SK-N-SH (cell line): ENCODE results near the gene CIC. TPM values are rescaled to one million over a fixed set of nuclear protein-coding genes. Genes with fewer than 3 reads are reported as not detected.

Experiments
- CTCF ChIA-PET: fragments of 300-600, 350-600 bp; formaldehyde crosslinking; extraction: SDS; loops from one replicate; lab custom pipeline; 2021; lab: Yijun Ruan, JAX
- POLR2A ChIA-PET: fragments of 350-600 bp; sonication (Branson Sonifier 250); formaldehyde crosslinking; extraction: SDS; loops from one replicate; lab custom pipeline; 2020; ENCODE audit warnings: antibody characterized with exemption, inconsistent platforms; lab: Yijun Ruan, JAX
- DNase-seq: peaks from one replicate; pipeline ENCODE4 v3.0.0; 2012
- H2AFZ ChIP-seq: fragments of 200-600 bp; sonication (generic); 2 replicates; pipeline ENCODE4 v1.8.1; 2016; ENCODE audit warnings: antibody characterized with exemption, mild to moderate bottlenecking, low read depth
- H3F3A ChIP-seq: fragments of 200-600 bp; sonication (generic); replicated peaks from 2 replicates; pipeline ENCODE3; 2016; ENCODE audit warnings: antibody characterized with exemption, mild to moderate bottlenecking; ENCODE audit not compliant: insufficient read depth
- H3K27ac ChIP-seq, 2 experiments: fragments of 200-500 bp in 1 of 2; fragments of 200-600 bp in 1 of 2; sonication (Bioruptor generic) in 1 of 2; sonication (generic), shearing (Covaris generic) in 1 of 2; 2 replicates each; pipeline versions ENCODE4 v1.5.1 to v1.6.1; 2014 to 2016; ENCODE audit warnings: low read depth in 2 of 2, inconsistent platforms in 1 of 2, low read length in 1 of 2, mild to moderate bottlenecking in 1 of 2, mixed read lengths in 1 of 2
- H3K27me3 ChIP-seq: fragments of 200-600 bp; sonication (generic), shearing (Covaris generic); 2 replicates; pipeline ENCODE4 v1.6.1; 2016; ENCODE audit warnings: mixed run types; ENCODE audit not compliant: insufficient read depth
- H3K36me3 ChIP-seq, 2 experiments: fragments of 200-500 bp in 1 of 2; fragments of 200-600 bp in 1 of 2; sonication (Bioruptor generic) in 1 of 2; sonication (generic) in 1 of 2; replicated peaks in 1 of 2; 2 replicates each; pipeline versions ENCODE3 to v1.5.1; 2014 to 2016; ENCODE audit warnings: low read length in 1 of 2, mild to moderate bottlenecking in 1 of 2; ENCODE audit not compliant: insufficient read depth in 2 of 2, control insufficient read depth in 1 of 2
- H3K4me1 ChIP-seq, 2 experiments: fragments of 200-500 bp in 1 of 2; fragments of 200-600 bp in 1 of 2; sonication (Bioruptor generic) in 1 of 2; sonication (generic), shearing (Covaris generic) in 1 of 2; 2 replicates each; pipeline versions ENCODE4 v1.5.1 to v1.6.1; 2014 to 2016; ENCODE audit warnings: low read depth in 1 of 2, low read length in 1 of 2, mixed run types in 1 of 2; ENCODE audit not compliant: insufficient read depth in 2 of 2, control insufficient read depth in 1 of 2
- H3K4me2 ChIP-seq: fragments of 200-600 bp; sonication (generic), shearing (Covaris generic); 2 replicates; pipeline ENCODE4 v1.6.1; 2017; ENCODE audit warnings: mixed run types
- H3K4me3 ChIP-seq, 2 experiments: fragments of 200-500 bp in 1 of 2; fragments of 200-600 bp in 1 of 2; sonication (Bioruptor generic) in 1 of 2; sonication (generic), shearing (Covaris generic) in 1 of 2; 2 replicates each; pipeline versions ENCODE4 v1.5.1 to v1.8.1; 2014 to 2016; ENCODE audit warnings: low read depth in 2 of 2, inconsistent platforms in 1 of 2, low read length in 1 of 2, mild to moderate bottlenecking in 1 of 2, mixed read lengths in 1 of 2, moderate library complexity in 1 of 2
- H3K79me2 ChIP-seq: fragments of 200-600 bp; sonication (generic); 2 replicates; pipeline ENCODE4 v1.8.1; 2017; ENCODE audit warnings: mild to moderate bottlenecking; ENCODE audit not compliant: insufficient read depth
- H3K9ac ChIP-seq: fragments of 200-600 bp; sonication (generic); 2 replicates; pipeline ENCODE4 v1.6.1; 2017; ENCODE audit warnings: mixed run types
- H3K9me2 ChIP-seq: fragments of 200-600 bp; sonication (generic); 2 replicates; pipeline ENCODE4 v1.6.1; 2017; ENCODE audit warnings: mixed run types
- H3K9me3 ChIP-seq: fragments of 200-600 bp; sonication (generic); 2 replicates; pipeline ENCODE4 v1.6.1; 2017; ENCODE audit warnings: mixed run types, mild to moderate bottlenecking, moderate library complexity
- H4K20me1 ChIP-seq: fragments of 200-600 bp; sonication (generic); 2 replicates; pipeline ENCODE4 v1.6.1; 2017; ENCODE audit warnings: mild to moderate bottlenecking, mixed run types; ENCODE audit not compliant: insufficient read depth
- CHD2 ChIP-seq: fragments of 150-350 bp; IDR thresholded peaks from 2 replicates; pipeline ENCODE4 v1.6.1; 2018; ENCODE audit warnings: low read length; ENCODE audit not compliant: partially characterized antibody
- EP300 ChIP-seq, 2 experiments: IDR thresholded peaks; 2 replicates each; pipeline versions ENCODE4 v1.4.0 to v1.6.1; 2012; ENCODE audit warnings: borderline replicate concordance in 1 of 2, low read depth in 1 of 2, low read length in 1 of 2
- EZH2phosphoT487 ChIP-seq: fragments of 200-600 bp; sonication (generic); IDR thresholded peaks from 2 replicates; pipeline ENCODE4 v1.6.1; 2017; ENCODE audit warnings: low read depth, mixed run types, mild to moderate bottlenecking, antibody characterized with exemption, moderate library complexity, borderline replicate concordance
- FOSL2 ChIP-seq: IDR thresholded peaks from 2 replicates; pipeline ENCODE4 v1.4.0; 2012; ENCODE audit warnings: low read depth, mild to moderate bottlenecking, moderate library complexity, borderline replicate concordance
- GABPA ChIP-seq: IDR thresholded peaks from 2 replicates; pipeline ENCODE4 v1.4.0; 2012; ENCODE audit warnings: low read depth, mild to moderate bottlenecking
- GATA2 ChIP-seq: sonication (generic); formaldehyde crosslinking; IDR thresholded peaks from 2 replicates; pipeline ENCODE4 v1.5.0; 2020; ENCODE audit warnings: mild to moderate bottlenecking, missing genetic modification reagents
- JUND ChIP-seq: IDR thresholded peaks from 2 replicates; pipeline ENCODE4 v1.4.0; 2012
- MAX ChIP-seq: IDR thresholded peaks from 2 replicates; pipeline ENCODE4 v1.4.0; 2012; ENCODE audit warnings: low read depth
- MEF2A ChIP-seq: IDR thresholded peaks from 2 replicates; pipeline ENCODE4 v1.4.0; 2012; ENCODE audit warnings: low read depth, borderline replicate concordance
- MXI1 ChIP-seq: IDR thresholded peaks from 2 replicates; pipeline ENCODE4 v1.6.1; 2012; ENCODE audit warnings: mild to moderate bottlenecking, low read depth, low read length, improper control_type of control experiment
- NFIC ChIP-seq: IDR thresholded peaks from 2 replicates; pipeline ENCODE4 v1.4.0; 2012; ENCODE audit warnings: borderline replicate concordance
- NRF1 ChIP-seq: IDR thresholded peaks from 2 replicates; pipeline ENCODE4 v1.6.1; 2012; ENCODE audit warnings: low read depth, mild to moderate bottlenecking, low read length
- POLR2AphosphoS5 ChIP-seq: IDR thresholded peaks from 2 replicates; pipeline ENCODE4 v1.6.1; 2012; ENCODE audit warnings: low read depth, low read length
- RCOR1 ChIP-seq: fragments of 150-350 bp; IDR thresholded peaks from 2 replicates; pipeline ENCODE4 v1.6.1; 2017; ENCODE audit warnings: antibody characterized with exemption, low read length
- REST ChIP-seq: IDR thresholded peaks from 2 replicates; pipeline ENCODE4 v1.6.1; 2012; ENCODE audit warnings: mild to moderate bottlenecking, low read depth, low read length, moderate library complexity
- RFX5 ChIP-seq: IDR thresholded peaks from 2 replicates; pipeline ENCODE4 v1.6.1; 2012; ENCODE audit warnings: mild to moderate bottlenecking, improper control_type of control experiment, low read length
- SIN3A ChIP-seq: IDR thresholded peaks from 2 replicates; pipeline ENCODE4 v1.6.1; 2012; ENCODE audit warnings: low read depth, mild to moderate bottlenecking, low read length, moderate library complexity, borderline replicate concordance
- TAF1 ChIP-seq: IDR thresholded peaks from 2 replicates; pipeline ENCODE4 v1.6.1; 2012; ENCODE audit warnings: low read depth, mild to moderate bottlenecking, low read length, moderate library complexity, borderline replicate concordance
- TCF12 ChIP-seq: IDR thresholded peaks from 2 replicates; pipeline ENCODE4 v1.4.0; 2012
- TEAD4 ChIP-seq: IDR thresholded peaks from 2 replicates; pipeline ENCODE4 v1.4.0; 2012; ENCODE audit warnings: mild to moderate bottlenecking, borderline replicate concordance; ENCODE audit not compliant: insufficient read depth
- USF2 ChIP-seq: fragments of 150-350 bp; IDR thresholded peaks from 2 replicates; pipeline ENCODE4 v1.6.1; 2017; ENCODE audit warnings: antibody characterized with exemption, low read length, low read depth, borderline replicate concordance
- ZBTB33 ChIP-seq: IDR thresholded peaks from 2 replicates; pipeline ENCODE4 v1.4.0; 2012; ENCODE audit warnings: low read depth, borderline replicate concordance
- WGBS: methylation state at CpG from one replicate; pipeline ENCODE4 v1.1.6; 2017; ENCODE audit warnings: low lambda C conversion rate; 5-methylcytosine and 5-hydroxymethylcytosine counted together
- polyA plus RNA-seq, 3 experiments: library from polyadenylated mRNA; depleted of rRNA; stranded (reverse); fragments of >200 nt; gene quantifications; 2 replicates each; pipeline ENCODE4 v1.2.3, GENCODE V29; 2012

CIC gene
- polyA plus RNA-seq, 1 of the 3 experiments (the other 2 are of a cell fraction), result 16.9 TPM

- TF ChIP-seq GATA2 (CRISPR knock-in tag), result no peak
- TF ChIP-seq CHD2, result no peak
- no peak for TF ChIP-seq TAF1
Measured at GRCh38 chr19:42324655-42325307, 55.7 kb downstream of the CIC start (continued).

GRCh38 chr19:42325308-42325895, 56.4 kb downstream of the CIC start, which contains the start of gene MEGF8:
Gene MEGF8 (plus strand): TSS chr19:42325635. CDS start chr19:42326244, 609 bp downstream.
- H3K79me2 ChIP-seq, result peaks cover 37% of the 10 kb centered on the region
- no peaks in the 10 kb centered on the region for H3K9me3 ChIP-seq
- under 1% methylated on average over 36 of the region's 45 CpGs for WGBS
- peak within 1 kb of the TSS; percentile 80 to 99 for H3K4me3 ChIP-seq
- H3K36me3 ChIP-seq, result no peaks in the 10 kb centered on the region
- H3F3A ChIP-seq, result no peaks in the 10 kb centered on the region
- H3K4me2 ChIP-seq, result peak within 1 kb of the TSS; percentile 99
- ChIA-PET CTCF (no interaction called here), POLR2A (no interaction called here)
- H3K9me2 ChIP-seq, result no peaks in the 10 kb centered on the region
- no peaks in the 10 kb centered on the region for H3K27me3 ChIP-seq
- H3K4me1 ChIP-seq, result peaks cover 8 to 16% of the 10 kb centered on the region in 2 experiments; a peak in 1 of 4 replicates
- H3K27ac ChIP-seq, result peak within 1 kb of the TSS; percentile 69 to 71
- peak; percentile 98 for DNase-seq
- H2AFZ ChIP-seq, result peak within 1 kb of the TSS; percentile 99
- peak within 1 kb of the TSS; percentile 93 for H3K9ac ChIP-seq
- no peaks in the 10 kb centered on the region; the same call in 1 of the 2 replicates for H4K20me1 ChIP-seq
- TF ChIP-seq NFIC, result no peak
- TF ChIP-seq EZH2phosphoT487, result no peak
- TF ChIP-seq ZBTB33, result no peak
- TF ChIP-seq GABPA, result peak; percentile 69
- TF ChIP-seq POLR2AphosphoS5, result peak; percentile 83; the same call in 1 of the 2 replicates
- no peak for TF ChIP-seq CHD2
- peak; percentile 43; the same call in 1 of the 2 replicates for TF ChIP-seq REST
- TF ChIP-seq RCOR1, result no peak; the same call in 1 of the 2 replicates
- peak; percentile 75 for TF ChIP-seq MXI1
- no peak; the same call in 1 of the 2 replicates for TF ChIP-seq SIN3A
- peak; percentile 75 for TF ChIP-seq TAF1
- peak; percentile 27; the same call in 1 of the 2 replicates for TF ChIP-seq RFX5
- TF ChIP-seq TCF12, result no peak; the same call in 1 of the 2 replicates
- TF ChIP-seq TEAD4, result no peak
- TF ChIP-seq MEF2A, result no peak
- no peak for TF ChIP-seq FOSL2
- peak; percentile 69 for TF ChIP-seq MAX
- no peak for TF ChIP-seq USF2
- peak; percentile 99 for TF ChIP-seq NRF1
- no peak for TF ChIP-seq JUND
- no peak for TF ChIP-seq EP300 (IDR thresholded peaks at IDR 0.05; ENCODE audit: borderline replicate concordance in 1 of 2, low read depth in 1 of 2, low read length in 1 of 2)
